Neural progenitor cell (in vitro differentiated cells): ENCODE data around the gene TSPAN4. TPM values are rescaled to one million over a fixed set of nuclear protein-coding genes. Genes with fewer than 3 reads are reported as not detected.
A peak's percentile ranks its signal among the peaks of the same experiment; 100 is the strongest.

Source experiments
- DNase-seq: peaks from one replicate; pipeline ENCODE4 v3.0.0-alpha.2; 2016; ENCODE audit warnings: low spot score
- H2AFZ ChIP-seq: fragments of 200-600 bp; sonication (generic); replicated peaks from 2 replicates; pipeline ENCODE4 v1.6.1; 2016; ENCODE audit warnings: antibody characterized with exemption
- H3F3A ChIP-seq: fragments of 200-600 bp; sonication (generic); 2 replicates; pipeline ENCODE4 v1.6.1; 2016; ENCODE audit warnings: antibody characterized with exemption, low read depth
- H3K27ac ChIP-seq: fragments of 200-600 bp; sonication (generic); 2 replicates; pipeline ENCODE4 v1.5.1; 2016; ENCODE audit warnings: mild to moderate bottlenecking
- H3K27me3 ChIP-seq: fragments of 200-600 bp; sonication (generic); 2 replicates; pipeline ENCODE4 v1.6.1; 2016; ENCODE audit warnings: mild to moderate bottlenecking, moderate library complexity
- H3K36me3 ChIP-seq: fragments of 200-600 bp; sonication (generic); 2 replicates; pipeline ENCODE4 v1.5.1; 2016
- H3K4me1 ChIP-seq: fragments of 200-600 bp; sonication (generic); 2 replicates; pipeline ENCODE4 v1.6.1; 2016; ENCODE audit warnings: mixed run types
- H3K4me2 ChIP-seq: fragments of 200-600 bp; sonication (generic); 2 replicates; pipeline ENCODE4 v1.6.1; 2016
- H3K4me3 ChIP-seq: fragments of 200-600 bp; sonication (generic); 2 replicates; pipeline ENCODE4 v1.5.1; 2016
- H3K79me2 ChIP-seq: fragments of 200-600 bp; sonication (generic); 2 replicates; pipeline ENCODE4 v1.6.1; 2016; ENCODE audit warnings: low read depth
- H3K9ac ChIP-seq: fragments of 200-600 bp; sonication (generic); 2 replicates; pipeline ENCODE4 v1.6.1; 2016
- H3K9me3 ChIP-seq: fragments of 200-600 bp; sonication (generic); 2 replicates; pipeline ENCODE4 v1.5.1; 2016; ENCODE audit warnings: low read depth
- H4K20me1 ChIP-seq: fragments of 200-600 bp; sonication (generic); 2 replicates; pipeline ENCODE4 v1.6.1; 2016; ENCODE audit warnings: low read depth
- H3K27ac Mint-ChIP-seq: 3 replicates; pipeline ENCODE4 v1.8.0; 2021; ENCODE audit warnings: mixed read lengths
- H3K27me3 Mint-ChIP-seq: 2 replicates; pipeline ENCODE4 v1.8.0; 2022; ENCODE audit warnings: low read depth, mild to moderate bottlenecking, inconsistent platforms, moderate library complexity, mixed read lengths; ENCODE audit not compliant: insufficient read depth
- H3K36me3 Mint-ChIP-seq: 3 replicates; pipeline ENCODE4 v1.8.0; 2021; ENCODE audit warnings: mixed read lengths
- H3K4me1 Mint-ChIP-seq: 3 replicates; pipeline ENCODE4 v1.8.0; 2021; ENCODE audit warnings: mixed read lengths
- H3K4me3 Mint-ChIP-seq: 3 replicates; pipeline ENCODE4 v1.8.0; 2021; ENCODE audit warnings: mild to moderate bottlenecking, moderate library complexity, mixed read lengths
- H3K9me3 Mint-ChIP-seq: 3 replicates; pipeline ENCODE4 v1.8.0; 2020; ENCODE audit warnings: mixed read lengths
- EZH2 ChIP-seq: fragments of 200-600 bp; sonication (generic); IDR thresholded peaks from 2 replicates; pipeline ENCODE4 v1.6.1; 2017; ENCODE audit warnings: antibody characterized with exemption, mild to moderate bottlenecking, moderate library complexity
- EZH2phosphoT487 ChIP-seq: fragments of 200-600 bp; sonication (generic); IDR thresholded peaks from 2 replicates; pipeline ENCODE4 v1.6.1; 2017; ENCODE audit warnings: antibody characterized with exemption
- total RNA-seq: library from RNA; depleted of rRNA; stranded (reverse); fragments of >200 nt; gene quantifications from 2 replicates; pipeline ENCODE4 v1.2.3, GENCODE V29; 2015; ENCODE audit warnings: low replicate concordance
- TF ChIP-seq, protein P1 (sequence below): fragments of 200-600 bp; sonication (generic); IDR thresholded peaks from 2 replicates; pipeline ENCODE4 v1.5.1; 2017; ENCODE audit warnings: antibody characterized with exemption, mild to moderate bottlenecking

The TSPAN4 gene
- total RNA-seq, 1 donor from 2014 or later, result 19.6 TPM

- peaks cover 13% of the 10 kb centered on the region for H3K79me2 ChIP-seq
- H3K9ac ChIP-seq, result no peak overlapping the region
- H3K4me3 ChIP-seq, result no peak overlapping the region
These were observed 3.3 kb downstream of the TSPAN4 start for GRCh38 chr11:845872-846495.

GRCh38 chr11:846496-847098, 3.9 kb downstream of the TSPAN4 start:
- Histone ChIP-seq H3K9me3 (no peaks in the 10 kb centered on the region), H4K20me1 (peaks cover 39% of the 10 kb centered on the region), H3K4me2 (no peak overlapping the region), H3K79me2 (peaks cover 7% of the 10 kb centered on the region), H3K4me1 (peaks cover 47% of the 10 kb centered on the region), H3K27ac (no peak overlapping the region), H3K36me3 (no peaks in the 10 kb centered on the region), H3K4me3 (no peak overlapping the region), H2AFZ (no peak overlapping the region), H3F3A (peaks cover 46% of the 10 kb centered on the region), H3K9ac (no peak overlapping the region), H3K27me3 (peaks cover 38% of the 10 kb centered on the region)
- Mint-ChIP-seq H3K4me1 (peaks cover 29% of the 10 kb centered on the region), H3K27me3 (peaks cover 11% of the 10 kb centered on the region), H3K4me3 (peak overlapping the region; percentile 22), H3K36me3 (no peaks in the 10 kb centered on the region), H3K27ac (peak overlapping the region; percentile 13), H3K9me3 (no peaks in the 10 kb centered on the region)
- TF ChIP-seq EZH2, result no peak
- TF ChIP-seq EZH2phosphoT487, result no peak
- TF ChIP-seq, protein P1, sequence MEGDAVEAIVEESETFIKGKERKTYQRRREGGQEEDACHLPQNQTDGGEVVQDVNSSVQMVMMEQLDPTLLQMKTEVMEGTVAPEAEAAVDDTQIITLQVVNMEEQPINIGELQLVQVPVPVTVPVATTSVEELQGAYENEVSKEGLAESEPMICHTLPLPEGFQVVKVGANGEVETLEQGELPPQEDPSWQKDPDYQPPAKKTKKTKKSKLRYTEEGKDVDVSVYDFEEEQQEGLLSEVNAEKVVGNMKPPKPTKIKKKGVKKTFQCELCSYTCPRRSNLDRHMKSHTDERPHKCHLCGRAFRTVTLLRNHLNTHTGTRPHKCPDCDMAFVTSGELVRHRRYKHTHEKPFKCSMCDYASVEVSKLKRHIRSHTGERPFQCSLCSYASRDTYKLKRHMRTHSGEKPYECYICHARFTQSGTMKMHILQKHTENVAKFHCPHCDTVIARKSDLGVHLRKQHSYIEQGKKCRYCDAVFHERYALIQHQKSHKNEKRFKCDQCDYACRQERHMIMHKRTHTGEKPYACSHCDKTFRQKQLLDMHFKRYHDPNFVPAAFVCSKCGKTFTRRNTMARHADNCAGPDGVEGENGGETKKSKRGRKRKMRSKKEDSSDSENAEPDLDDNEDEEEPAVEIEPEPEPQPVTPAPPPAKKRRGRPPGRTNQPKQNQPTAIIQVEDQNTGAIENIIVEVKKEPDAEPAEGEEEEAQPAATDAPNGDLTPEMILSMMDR, result no peak
- DNase-seq, result no peak

More at GRCh38 chr11:845872-846495, 3.3 kb downstream of the TSPAN4 start:
- H3K27me3 ChIP-seq, result peaks cover 34% of the 10 kb centered on the region
- H4K20me1 ChIP-seq, result peaks cover 39% of the 10 kb centered on the region
- TF ChIP-seq EZH2, result no peak
- TF ChIP-seq, protein P1, result no peak
- no peak for TF ChIP-seq EZH2phosphoT487
- Mint-ChIP-seq H3K4me1 (peaks cover 30% of the 10 kb centered on the region), H3K36me3 (no peaks in the 10 kb centered on the region), H3K9me3 (no peaks in the 10 kb centered on the region), H3K27me3 (peaks cover 11% of the 10 kb centered on the region), H3K27ac (no peak overlapping the region), H3K4me3 (no peak overlapping the region)
- peak overlapping the region; percentile 97 for H3K4me2 ChIP-seq
- H3K27ac ChIP-seq, result no peak overlapping the region
- H3F3A ChIP-seq, result peaks cover 48% of the 10 kb centered on the region
- no peak for DNase-seq
- no peaks in the 10 kb centered on the region for H3K36me3 ChIP-seq
- no peaks in the 10 kb centered on the region for H3K9me3 ChIP-seq
- H2AFZ ChIP-seq, result no peak overlapping the region
- peaks cover 46% of the 10 kb centered on the region for H3K4me1 ChIP-seq

GRCh38 chr11:847876-848275, 5.2 kb downstream of the TSPAN4 start:
- Histone ChIP-seq H3K27me3 (peaks cover 38% of the 10 kb centered on the region), H3K27ac (no peak overlapping the region), H3K4me2 (no peak overlapping the region), H3F3A (peaks cover 46% of the 10 kb centered on the region), H4K20me1 (peaks cover 43% of the 10 kb centered on the region), H3K79me2 (peaks cover 9% of the 10 kb centered on the region), H3K9me3 (no peaks in the 10 kb centered on the region), H3K4me1 (peaks cover 49% of the 10 kb centered on the region), H3K36me3 (no peaks in the 10 kb centered on the region), H2AFZ (no peak overlapping the region), H3K4me3 (no peak overlapping the region), H3K9ac (no peak overlapping the region)
- Mint-ChIP-seq H3K4me1 (peaks cover 32% of the 10 kb centered on the region), H3K27ac (no peak overlapping the region), H3K36me3 (no peaks in the 10 kb centered on the region), H3K9me3 (no peaks in the 10 kb centered on the region), H3K4me3 (no peak overlapping the region), H3K27me3 (peaks cover 11% of the 10 kb centered on the region)
- no peak for DNase-seq
- TF ChIP-seq EZH2 (no peak), EZH2phosphoT487 (no peak)
- TF ChIP-seq, protein P1, result no peak
